ENCODE results near the gene NRP2. TPM values are rescaled to one million over a fixed set of nuclear protein-coding genes. Genes with fewer than 3 reads are reported as not detected.

Gene NRP2
- total and polyA plus RNA-seq, 2 donors (not counting 1 experiment from before 2014, with no cell fraction given) = 1.8 to 6.8 TPM

- H3K4me3 Mint-ChIP-seq = no peak overlapping the region
- H3K9me3 Mint-ChIP-seq (ENCODE audit: insufficient read depth) = no peaks in the 10 kb centered on the region
- no peaks in the 10 kb centered on the region for H3K27me3 Mint-ChIP-seq
- 97% methylated on average over 11 of the region's 11 CpGs for WGBS (ENCODE audit: insufficient coverage)
- H3K36me3 ChIP-seq (replicated peaks in 1 of 2; ENCODE audit: control extremely low read depth in 1 of 2, control insufficient read depth in 1 of 2, extremely low read depth in 1 of 2, insufficient read depth in 2 of 2, low read length in 1 of 2) = no peaks in the 10 kb centered on the region
- H3K27me3 ChIP-seq (replicated peaks in 1 of 4; ENCODE audit: control extremely low read depth in 1 of 4, control insufficient read depth in 3 of 4, insufficient read depth in 4 of 4, low read length in 3 of 4) = no peaks in the 10 kb centered on the region
- no peaks in the 10 kb centered on the region for H3K79me2 ChIP-seq (ENCODE audit: control insufficient read depth, insufficient read depth, low read length)
- no peak overlapping the region for H3K9ac ChIP-seq (ENCODE audit: low read length)
- H3K27ac Mint-ChIP-seq = no peak overlapping the region
- TF ChIP-seq CTCF (IDR thresholded peaks at IDR 0.05) (no peak), EZH2 (IDR thresholded peaks at IDR 0.05; ENCODE audit: borderline replicate concordance, insufficient read depth, low read depth, low read length, poor library complexity, severe bottlenecking) (no peak)
- no peak for ATAC-seq (ENCODE audit: low read depth)
- no peak overlapping the region for H3K27ac ChIP-seq (ENCODE audit: low read length in 2 of 2)
- H3K4me2 ChIP-seq (replicated peaks; ENCODE audit: low read depth, low read length, poor library complexity, severe bottlenecking) = no peak overlapping the region
- H3K4me1 Mint-ChIP-seq = no peaks in the 10 kb centered on the region
- H3K4me3 ChIP-seq (ENCODE audit: control extremely low read depth in 1 of 5, extremely low read depth in 1 of 5, insufficient read depth in 1 of 5, low read depth in 2 of 5, low read length in 4 of 5) = no peak overlapping the region
- no peaks in the 10 kb centered on the region for H3K9me3 ChIP-seq (ENCODE audit: control extremely low read depth in 1 of 3, control insufficient read depth in 2 of 3, insufficient read depth in 1 of 3, low read length in 2 of 3)
- H4K20me1 ChIP-seq (ENCODE audit: control insufficient read depth, insufficient read depth, low read length, poor library complexity, severe bottlenecking) = no peaks in the 10 kb centered on the region
- CTCF ChIA-PET = no interaction called here
- DNase-seq = no peak
- intact Hi-C loops (cut with micrococcal nuclease) = no loop called here
- H3K4me1 ChIP-seq (ENCODE audit: control insufficient read depth in 2 of 2, insufficient read depth in 2 of 2, low read length in 2 of 2) = no peaks in the 10 kb centered on the region
- no peak overlapping the region for H2AFZ ChIP-seq (ENCODE audit: insufficient read depth, low read depth, low read length, poor library complexity, severe bottlenecking)
- POLR2A ChIA-PET = no interaction called here
Observed at GRCh38 chr2:205743137-205743536, 60.8 kb downstream of the NRP2 start.

DNA sequence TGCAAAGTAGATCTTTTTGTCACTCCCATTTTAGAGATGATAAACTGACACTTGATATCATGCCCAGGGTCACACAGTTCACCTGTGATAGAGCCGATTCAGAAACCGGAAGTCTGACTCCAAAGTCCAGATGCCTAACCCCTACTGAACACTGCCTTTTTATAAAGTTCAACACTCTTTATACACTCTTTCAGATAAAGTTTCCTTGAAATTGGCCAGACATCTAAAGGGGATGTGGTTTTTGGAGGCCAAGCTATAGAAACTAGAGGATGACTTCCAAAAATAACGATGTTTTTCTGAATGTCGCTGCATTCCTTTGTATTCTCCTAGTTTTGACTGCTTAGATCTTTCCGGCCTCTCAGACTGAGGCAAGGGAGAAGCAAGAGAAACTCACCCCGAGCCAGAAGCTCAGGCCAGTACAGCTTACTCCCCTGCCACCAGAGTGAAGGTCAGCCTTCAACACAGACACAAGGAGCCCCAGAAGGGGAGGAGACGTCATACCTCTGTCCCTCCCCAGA, 61.8 kb downstream of the NRP2 start:
- Histone ChIP-seq H3K4me1 (ENCODE audit: control insufficient read depth in 2 of 2, insufficient read depth in 2 of 2, low read length in 2 of 2) (no peaks in the 10 kb centered on the region), H3K9me3 (ENCODE audit: control extremely low read depth in 1 of 3, control insufficient read depth in 2 of 3, insufficient read depth in 1 of 3, low read length in 2 of 3) (no peaks in the 10 kb centered on the region), H3K79me2 (ENCODE audit: control insufficient read depth, insufficient read depth, low read length) (no peaks in the 10 kb centered on the region), H2AFZ (ENCODE audit: insufficient read depth, low read depth, low read length, poor library complexity, severe bottlenecking) (no peak overlapping the region), H3K4me3 (ENCODE audit: control extremely low read depth in 1 of 5, extremely low read depth in 1 of 5, insufficient read depth in 1 of 5, low read depth in 2 of 5, low read length in 4 of 5) (no peak overlapping the region), H3K36me3 (replicated peaks in 1 of 2; ENCODE audit: control extremely low read depth in 1 of 2, control insufficient read depth in 1 of 2, extremely low read depth in 1 of 2, insufficient read depth in 2 of 2, low read length in 1 of 2) (no peaks in the 10 kb centered on the region), H3K27me3 (replicated peaks in 1 of 4; ENCODE audit: control extremely low read depth in 1 of 4, control insufficient read depth in 3 of 4, insufficient read depth in 4 of 4, low read length in 3 of 4) (no peaks in the 10 kb centered on the region), H4K20me1 (ENCODE audit: control insufficient read depth, insufficient read depth, low read length, poor library complexity, severe bottlenecking) (no peaks in the 10 kb centered on the region), H3K27ac (ENCODE audit: low read length in 2 of 2) (no peak overlapping the region), H3K4me2 (replicated peaks; ENCODE audit: low read depth, low read length, poor library complexity, severe bottlenecking) (no peak overlapping the region), H3K9ac (ENCODE audit: low read length) (no peak overlapping the region)
- TF ChIP-seq EZH2 (IDR thresholded peaks at IDR 0.05; ENCODE audit: borderline replicate concordance, insufficient read depth, low read depth, low read length, poor library complexity, severe bottlenecking) = no peak
- TF ChIP-seq CTCF (IDR thresholded peaks at IDR 0.05) = no peak
- no peak overlapping the region for H3K27ac Mint-ChIP-seq
- 95% methylated on average over 6 of the region's 7 CpGs for WGBS (ENCODE audit: insufficient coverage)
- no peaks in the 10 kb centered on the region for H3K27me3 Mint-ChIP-seq
- ATAC-seq (ENCODE audit: low read depth) (no peak), DNase-seq (no peak)
- H3K4me1 Mint-ChIP-seq = no peaks in the 10 kb centered on the region
- H3K4me3 Mint-ChIP-seq = no peak overlapping the region
- ChIA-PET CTCF (no interaction called here), POLR2A (no interaction called here)
- intact Hi-C loops (cut with micrococcal nuclease) = no loop called here
- H3K9me3 Mint-ChIP-seq (ENCODE audit: insufficient read depth) = no peaks in the 10 kb centered on the region

Data from B cell (primary cell).